Body of pancreas (tissue), 4 donors: ENCODE results near the gene TCEANC.

Experiments used
- POLR2A ChIP-seq, 3 donors: fragments of 450-650 bp; IDR thresholded peaks; one replicate each; pipeline ENCODE4 v1.6.1; 2016; ENCODE audit warnings: antibody characterized with exemption in 3 of 3, mild to moderate bottlenecking in 2 of 3
- TF ChIP-seq, protein P1 (sequence below), 7 experiments: fragments of 450-650 bp in 4 of 7; fragments of 200-600 bp in 3 of 7; sonication (generic) in 3 of 7; IDR thresholded peaks; one replicate each; pipeline ENCODE4 v1.5.1; 2016 to 2019; ENCODE audit warnings: antibody characterized with exemption in 7 of 7

DNA sequence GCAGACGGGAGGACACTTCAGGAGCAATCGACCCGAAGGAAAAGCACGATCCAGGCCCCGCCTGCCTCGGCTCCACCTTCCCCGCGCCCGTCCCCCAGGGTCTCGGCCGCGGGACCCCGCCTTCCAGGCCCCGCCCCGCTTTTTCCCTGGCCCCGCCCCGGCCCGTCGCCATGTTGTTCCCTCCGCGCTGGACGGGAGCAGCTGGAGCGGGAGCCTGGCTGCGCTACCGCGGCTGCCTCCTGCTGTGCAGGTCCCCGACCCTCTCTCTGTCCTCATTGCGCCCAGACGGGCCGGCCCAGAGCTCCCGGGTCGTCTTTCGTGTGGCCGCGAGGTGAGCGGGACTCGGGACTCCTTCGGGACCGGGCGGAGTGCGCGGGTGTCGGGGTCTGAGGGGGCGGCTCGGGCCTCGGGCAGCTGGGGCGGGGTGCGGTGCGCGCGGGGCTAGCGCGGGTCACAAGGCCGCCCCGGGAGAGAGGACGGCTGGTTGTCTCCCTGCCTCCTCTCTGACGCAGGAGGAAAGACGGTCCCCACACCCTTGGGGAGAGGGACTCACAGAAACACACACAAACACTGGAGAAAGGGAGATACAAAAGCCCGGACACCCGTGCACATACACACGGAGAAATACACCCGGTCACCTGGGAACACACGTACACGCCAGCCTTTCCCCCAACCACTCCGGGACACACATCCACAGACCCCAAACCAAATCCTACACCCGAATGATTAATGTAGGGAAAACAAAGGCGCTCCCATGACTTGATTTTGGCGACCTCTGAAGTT lies 36.2 kb downstream of the TCEANC start, which contains the start of gene RAB9A:
- peak; percentile 89 to 96 (median 92) for TF ChIP-seq POLR2A (IDR thresholded peaks at IDR 0.05)
- TF ChIP-seq, protein P1, sequence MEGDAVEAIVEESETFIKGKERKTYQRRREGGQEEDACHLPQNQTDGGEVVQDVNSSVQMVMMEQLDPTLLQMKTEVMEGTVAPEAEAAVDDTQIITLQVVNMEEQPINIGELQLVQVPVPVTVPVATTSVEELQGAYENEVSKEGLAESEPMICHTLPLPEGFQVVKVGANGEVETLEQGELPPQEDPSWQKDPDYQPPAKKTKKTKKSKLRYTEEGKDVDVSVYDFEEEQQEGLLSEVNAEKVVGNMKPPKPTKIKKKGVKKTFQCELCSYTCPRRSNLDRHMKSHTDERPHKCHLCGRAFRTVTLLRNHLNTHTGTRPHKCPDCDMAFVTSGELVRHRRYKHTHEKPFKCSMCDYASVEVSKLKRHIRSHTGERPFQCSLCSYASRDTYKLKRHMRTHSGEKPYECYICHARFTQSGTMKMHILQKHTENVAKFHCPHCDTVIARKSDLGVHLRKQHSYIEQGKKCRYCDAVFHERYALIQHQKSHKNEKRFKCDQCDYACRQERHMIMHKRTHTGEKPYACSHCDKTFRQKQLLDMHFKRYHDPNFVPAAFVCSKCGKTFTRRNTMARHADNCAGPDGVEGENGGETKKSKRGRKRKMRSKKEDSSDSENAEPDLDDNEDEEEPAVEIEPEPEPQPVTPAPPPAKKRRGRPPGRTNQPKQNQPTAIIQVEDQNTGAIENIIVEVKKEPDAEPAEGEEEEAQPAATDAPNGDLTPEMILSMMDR (IDR thresholded peaks at IDR 0.05) = no peak
